Measurements from ENCODE around the gene PRKG1. TPM values are rescaled to one million over a fixed set of nuclear protein-coding genes. Genes with fewer than 3 reads are reported as not detected.
"Not testable (repeated sequence)": the region's sequence is repeated elsewhere in the genome, so short reads cannot be mapped to it uniquely, and the experiment has no call there.

PRKG1 gene
- total RNA-seq, 1 donor from 2014 or later, result not detected

DNA sequence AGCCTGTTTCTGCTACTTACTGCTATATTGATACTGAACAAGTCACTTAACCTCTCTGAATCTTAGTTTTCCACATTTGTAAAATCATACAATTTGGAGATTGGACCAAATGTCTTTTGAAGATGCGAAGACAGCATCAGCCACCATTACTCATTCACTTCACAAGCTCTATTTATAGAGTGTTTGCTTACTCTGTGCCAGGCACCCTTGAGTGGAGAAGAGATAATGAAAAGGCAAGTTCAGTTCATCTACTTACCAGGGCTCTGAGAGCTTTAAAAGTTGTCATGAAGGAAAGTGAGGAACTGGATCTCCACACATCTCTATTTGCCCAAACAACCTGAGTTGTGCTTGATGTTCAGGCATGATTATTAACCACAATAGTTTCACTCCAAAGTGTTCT lies 347.6 kb downstream of the PRKG1 start:
- intact Hi-C loops (cut with micrococcal nuclease), result loop anchor here (1.0 to 5.0 kb wide), 4 partner anchors 33 to 793 kb away; no protein-coding TSS in a partner anchor

DNA sequence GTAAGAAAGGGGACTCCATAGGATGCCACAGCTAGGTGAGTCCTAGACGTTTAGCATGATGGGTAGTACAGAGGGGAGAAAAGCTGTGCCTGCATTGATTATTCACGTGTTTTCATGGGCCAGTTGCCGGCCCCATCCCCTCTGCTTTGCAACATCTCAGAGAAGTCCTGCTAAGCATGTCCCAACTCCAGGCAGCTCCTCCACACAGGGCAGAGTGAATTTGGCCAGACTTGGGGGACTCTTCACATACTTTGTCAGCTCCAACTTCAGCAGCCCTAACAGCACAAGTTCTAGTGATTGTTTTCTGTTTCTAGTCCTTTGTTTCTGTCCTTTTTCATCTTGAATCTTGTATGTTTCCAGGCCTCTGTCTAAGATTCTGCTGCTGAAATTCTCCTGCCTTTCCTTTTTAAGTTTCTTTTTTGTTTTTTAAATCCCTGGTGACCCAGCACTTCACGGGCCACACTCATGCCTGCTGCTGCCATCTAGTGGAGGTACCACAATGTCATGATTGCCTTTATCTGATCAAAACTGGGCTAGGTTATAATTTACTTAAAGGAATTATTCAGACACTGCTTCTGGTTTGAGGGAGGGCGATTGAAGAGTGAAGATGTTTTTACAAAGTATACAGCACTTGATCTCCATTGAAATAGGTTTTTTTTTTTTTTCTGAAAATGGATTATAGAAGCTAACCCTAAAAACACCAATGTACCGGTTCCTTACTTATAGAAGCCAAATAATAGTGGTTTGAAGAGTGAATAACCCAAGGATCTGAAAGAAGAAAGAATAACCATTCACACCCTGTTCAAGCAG lies 348.2 kb downstream of the PRKG1 start:
- intact Hi-C loops (cut with micrococcal nuclease), result loop anchor here (1.0 to 5.0 kb wide), 4 partner anchors 34 to 793 kb away; no protein-coding TSS in a partner anchor

DNA sequence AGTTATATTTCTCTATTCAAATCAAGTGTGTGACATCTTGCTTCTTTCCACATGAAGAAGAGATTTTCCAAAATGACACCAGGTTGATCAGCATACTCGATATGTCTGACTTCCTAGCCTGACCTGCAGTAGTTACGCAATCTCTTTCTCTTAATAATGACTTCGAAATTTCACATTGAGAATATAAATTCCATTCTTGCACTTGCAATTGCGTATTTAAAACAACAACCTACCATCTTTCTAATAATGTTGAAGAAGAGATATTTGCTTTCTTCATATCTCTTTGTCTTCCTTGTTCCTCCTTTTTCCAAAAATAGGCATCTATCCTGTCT lies 348.8 kb downstream of the PRKG1 start:
- intact Hi-C loops (cut with micrococcal nuclease), result loop anchor here (2.0 to 5.0 kb wide), 2 partner anchors 34 to 411 kb away; no protein-coding TSS in a partner anchor

DNA sequence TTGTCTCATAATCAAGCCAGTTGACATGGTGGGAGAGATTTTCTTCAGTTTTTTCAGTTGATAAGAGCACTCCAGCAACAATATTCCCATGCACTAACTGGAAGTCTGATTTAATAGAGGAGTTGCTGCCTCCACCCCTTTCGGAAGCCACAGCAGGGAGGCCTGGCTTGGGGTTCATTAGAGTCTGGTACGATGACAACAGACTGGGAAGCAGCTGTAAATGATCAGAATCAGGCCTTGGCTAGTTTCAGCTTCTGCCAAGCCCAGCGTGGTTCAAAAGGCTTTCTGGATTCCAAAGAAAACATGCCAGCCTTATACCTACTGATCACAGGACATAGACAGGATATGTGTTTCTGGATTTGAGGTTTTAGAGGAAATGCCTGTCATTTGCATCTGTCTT lies 351.1 kb downstream of the PRKG1 start:
- intact Hi-C loops (cut with micrococcal nuclease), result no loop called here

DNA sequence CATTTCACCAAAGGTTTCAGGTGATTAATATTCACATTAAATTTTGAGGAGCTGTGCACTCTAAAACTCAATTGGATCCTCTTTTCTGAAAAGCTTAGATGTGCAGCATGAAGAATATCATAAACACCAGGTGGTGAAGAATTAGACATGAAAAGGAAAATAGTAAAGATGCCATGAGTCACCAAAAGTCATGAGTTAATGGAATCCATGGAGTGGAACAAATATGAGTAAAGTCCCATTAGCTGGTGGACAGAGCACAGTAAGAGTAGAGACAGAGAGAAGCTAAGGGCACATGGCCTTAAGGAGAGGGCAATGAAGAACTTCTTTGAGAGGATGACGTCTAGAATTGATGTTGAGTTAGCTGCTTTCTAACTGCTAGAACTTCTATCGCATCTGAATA lies 353.5 kb downstream of the PRKG1 start:
- intact Hi-C loops (cut with micrococcal nuclease), result no loop called here

DNA sequence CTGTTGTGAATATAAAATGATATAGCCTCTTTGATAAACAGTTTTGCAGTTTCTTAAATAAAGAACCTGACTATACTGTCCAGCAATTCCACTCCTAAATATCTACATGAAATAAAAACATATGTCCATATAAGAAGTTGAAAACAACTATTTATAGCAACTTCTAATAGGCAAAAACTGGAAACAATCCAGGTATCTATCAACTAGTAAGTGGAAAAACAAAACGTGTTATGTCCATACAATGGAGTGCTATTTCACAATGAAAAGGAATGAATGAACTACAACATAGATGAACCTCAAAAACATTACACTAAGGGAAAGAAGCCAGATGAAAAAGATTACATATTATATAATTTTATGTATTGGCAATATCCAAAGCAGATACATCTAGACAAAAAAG lies 356.2 kb downstream of the PRKG1 start:
- intact Hi-C loops (cut with micrococcal nuclease), result no loop called here

DNA sequence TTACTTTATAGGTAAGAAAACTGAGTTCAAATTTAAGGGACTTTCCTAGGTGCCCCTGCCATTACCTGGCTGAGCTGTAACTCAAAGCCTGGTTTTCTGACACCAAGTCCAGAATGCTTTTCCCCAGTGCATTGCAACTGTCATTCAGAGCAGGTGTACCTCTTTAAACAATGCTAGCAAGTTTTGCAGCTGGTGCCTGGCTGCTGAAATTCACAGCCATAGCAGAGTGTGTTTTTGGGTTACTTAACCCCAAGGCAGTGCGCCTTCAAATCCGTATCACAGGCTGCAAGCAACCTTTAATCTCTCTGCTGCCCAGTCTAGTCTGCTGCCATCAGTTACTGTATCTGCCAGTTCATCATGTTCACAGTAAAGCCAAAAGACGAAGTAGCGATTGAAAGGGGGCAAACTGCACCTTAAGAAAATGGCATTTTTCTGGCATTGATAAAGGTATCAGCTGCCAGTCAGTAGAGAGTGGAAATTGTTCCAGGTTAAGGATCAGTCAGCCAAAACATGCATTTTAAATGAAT lies 359.7 kb downstream of the PRKG1 start:
- intact Hi-C loops (cut with micrococcal nuclease), result no loop called here

DNA sequence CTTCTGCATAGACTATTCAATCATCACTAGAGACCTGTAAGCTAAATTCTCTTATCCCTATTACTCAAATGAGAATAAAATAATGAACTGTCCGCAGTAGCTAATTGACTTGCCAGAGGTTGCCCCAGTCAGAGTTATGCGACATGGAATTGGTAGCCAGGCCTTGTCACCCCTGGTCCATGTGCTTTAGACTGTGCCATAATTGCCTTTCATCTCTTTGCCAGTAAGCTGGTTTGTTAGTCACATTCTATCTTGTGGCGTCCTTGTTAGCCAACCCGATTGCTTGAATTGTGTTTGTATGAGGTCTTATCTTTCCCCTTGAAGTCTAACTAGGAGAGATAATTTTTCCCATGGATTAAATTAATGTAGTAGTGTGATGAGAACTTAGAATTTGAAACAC lies 362.5 kb downstream of the PRKG1 start:
- intact Hi-C loops (cut with micrococcal nuclease), result no loop called here

DNA sequence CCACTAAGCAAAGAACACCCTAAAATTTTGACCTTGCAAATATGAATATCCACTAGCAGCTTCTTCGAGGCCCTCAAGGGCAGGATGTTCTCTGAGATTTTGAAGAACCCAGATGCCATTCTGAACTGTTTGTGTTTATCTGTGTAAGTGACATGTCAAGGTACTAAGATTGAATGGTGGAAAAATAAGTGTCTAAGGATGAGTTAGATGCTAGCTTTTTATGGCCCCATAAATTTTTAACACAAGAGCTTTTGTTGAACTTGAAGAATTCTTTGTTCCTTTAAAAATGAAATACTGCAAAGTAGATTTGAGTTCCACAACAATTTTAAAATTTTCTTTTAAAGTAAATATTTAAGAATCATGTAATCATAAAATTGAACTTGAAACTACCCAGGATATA lies 365.4 kb downstream of the PRKG1 start:
- intact Hi-C loops (cut with micrococcal nuclease), result no loop called here

DNA sequence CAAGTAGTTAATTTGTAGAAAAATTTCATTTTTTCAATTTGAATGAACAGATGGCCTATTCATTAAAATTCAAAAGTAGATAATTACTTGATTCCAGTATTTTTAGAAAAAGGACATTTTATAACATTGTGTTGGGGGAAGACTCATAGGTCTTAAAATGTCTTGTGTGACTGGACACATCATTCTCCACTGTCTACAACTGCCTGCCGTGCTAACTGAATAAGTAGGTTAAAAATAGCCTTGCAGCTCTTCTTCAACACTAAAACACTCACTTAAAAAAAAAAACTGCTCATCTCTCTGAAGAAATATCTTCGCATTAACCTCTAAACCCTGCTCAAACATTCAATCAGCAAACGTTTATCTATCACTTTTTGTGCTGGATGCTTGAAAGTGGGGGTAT lies 371.3 kb downstream of the PRKG1 start:
- intact Hi-C loops (cut with micrococcal nuclease), result no loop called here

DNA sequence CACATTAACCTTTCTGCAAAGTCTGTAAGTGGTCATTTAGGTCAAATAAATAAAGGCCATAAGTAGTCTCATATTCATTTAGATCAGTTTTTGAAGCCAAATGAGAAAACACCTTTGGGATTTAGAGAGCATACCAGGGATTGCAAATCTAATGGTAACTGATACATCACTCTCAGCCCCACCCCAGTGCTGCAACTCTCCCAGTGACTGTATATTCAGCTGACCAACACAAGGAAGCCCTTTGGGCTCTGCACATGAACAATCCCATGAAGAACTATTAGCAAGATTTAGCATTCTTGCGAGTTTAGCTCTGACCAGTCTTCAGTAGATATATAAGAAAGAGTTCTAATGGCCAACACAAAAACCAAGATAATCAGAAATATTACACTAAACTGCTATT lies 372.8 kb downstream of the PRKG1 start:
- intact Hi-C loops (cut with micrococcal nuclease), result no loop called here

DNA sequence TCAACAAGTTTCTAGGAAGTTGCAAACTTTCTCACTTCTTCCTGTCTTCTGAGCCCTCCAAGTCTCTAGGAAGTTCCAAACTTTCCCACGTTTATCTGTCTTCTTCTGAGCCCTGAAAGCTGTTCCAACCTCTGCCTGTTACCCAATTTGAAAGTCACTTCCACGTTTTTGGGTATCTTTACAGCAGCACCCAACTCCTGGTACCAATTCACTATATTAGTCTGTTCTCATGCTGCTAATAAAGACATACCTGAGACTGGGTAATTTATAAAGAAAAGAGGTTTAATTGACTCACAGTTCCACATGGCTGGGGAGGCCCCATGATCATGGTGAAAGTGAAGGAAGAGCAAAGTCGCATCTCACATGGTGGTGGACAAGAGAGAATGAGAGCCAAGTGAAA lies 381.5 kb downstream of the PRKG1 start:
- intact Hi-C loops (cut with micrococcal nuclease), result not testable (repeated sequence)

DNA sequence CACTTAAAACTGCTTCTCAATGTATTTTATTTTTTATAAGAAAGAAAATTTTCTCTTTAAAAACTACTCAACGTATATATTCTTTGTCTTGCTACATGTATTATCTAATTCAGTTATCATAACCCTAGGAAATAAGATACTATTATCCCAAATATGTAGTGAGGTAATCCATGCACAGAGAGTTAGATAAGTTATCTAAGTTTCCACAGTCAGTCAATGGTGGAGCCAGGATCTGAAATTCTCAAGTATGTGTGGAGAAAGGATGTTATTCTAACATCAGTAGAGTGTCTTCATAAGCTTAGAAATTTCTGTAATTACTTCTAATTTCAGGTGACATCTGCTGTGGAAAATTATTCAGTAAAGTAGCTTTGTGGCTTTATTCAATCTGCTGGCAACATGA lies 385.2 kb downstream of the PRKG1 start:
- intact Hi-C loops (cut with micrococcal nuclease), result no loop called here

DNA sequence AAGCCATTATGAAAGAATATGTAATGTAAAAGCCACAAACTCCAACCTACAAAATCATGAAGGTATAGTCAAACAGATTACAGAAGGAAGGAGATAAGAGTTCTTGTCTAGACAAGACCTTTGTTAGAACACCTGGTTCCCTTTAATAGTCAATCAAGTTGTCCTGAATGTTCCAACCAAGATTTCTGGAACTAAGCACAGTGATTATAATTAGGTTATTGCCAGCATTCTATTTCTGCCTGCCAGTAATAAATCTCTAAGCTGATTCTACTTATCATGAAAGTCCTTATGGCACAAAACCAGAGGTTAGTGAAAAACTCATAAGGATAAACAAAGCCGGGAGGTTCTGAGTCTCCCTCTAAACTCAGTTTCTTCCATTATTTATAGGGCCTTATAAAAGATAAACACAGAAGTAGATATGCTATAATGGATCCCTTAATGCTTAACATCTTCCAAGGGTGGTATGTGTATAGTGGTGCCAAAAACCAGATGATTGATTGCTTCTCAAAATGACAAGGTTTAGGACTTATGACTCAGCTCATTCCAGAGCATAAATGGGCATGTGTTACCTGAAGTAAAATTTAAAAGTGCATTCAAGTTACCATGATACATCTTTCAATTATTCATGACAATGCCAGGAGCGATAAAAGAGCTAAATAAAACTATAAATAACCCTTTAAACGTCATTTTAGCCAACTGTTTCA lies 387.9 kb downstream of the PRKG1 start:
- intact Hi-C loops (cut with micrococcal nuclease), result no loop called here

DNA sequence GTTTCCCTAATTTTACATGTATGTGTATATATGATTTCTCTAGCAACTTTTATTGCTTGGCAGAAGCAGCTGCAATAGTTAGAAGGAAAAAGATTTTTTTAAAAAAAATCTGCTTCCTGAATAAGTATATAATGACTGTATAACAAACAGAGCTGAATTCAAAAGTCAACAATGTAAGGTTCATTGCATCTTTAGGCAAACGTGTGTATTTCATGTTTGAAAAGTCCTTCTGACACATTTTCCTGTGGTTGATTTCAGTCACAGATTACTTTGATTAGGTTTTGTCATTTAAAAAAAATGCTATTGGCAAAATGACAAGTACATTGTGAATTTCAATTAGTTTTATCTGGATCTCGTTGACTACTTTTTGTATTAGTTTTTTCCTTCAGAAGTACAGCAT lies 394.1 kb downstream of the PRKG1 start:
- intact Hi-C loops (cut with micrococcal nuclease), result no loop called here

DNA sequence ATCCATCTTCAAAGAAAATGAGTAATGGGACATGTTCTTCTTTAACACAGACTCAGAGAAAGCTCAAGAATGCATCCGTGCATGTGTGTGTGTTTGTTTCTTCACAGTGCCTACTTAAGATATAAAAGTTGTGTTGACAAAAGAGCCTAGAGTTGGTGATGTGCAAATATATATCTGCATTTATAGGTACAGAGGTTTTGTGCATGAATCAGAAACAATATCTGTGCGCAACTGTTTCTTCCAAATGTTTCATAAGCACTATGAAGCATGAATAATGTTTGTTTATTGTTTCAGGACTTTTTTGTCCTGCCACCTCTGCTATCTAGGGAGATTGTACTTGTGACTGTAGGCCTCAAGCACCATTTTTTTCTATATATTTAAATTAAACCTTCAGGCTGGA lies 395.4 kb downstream of the PRKG1 start:
- intact Hi-C loops (cut with micrococcal nuclease), result no loop called here

DNA sequence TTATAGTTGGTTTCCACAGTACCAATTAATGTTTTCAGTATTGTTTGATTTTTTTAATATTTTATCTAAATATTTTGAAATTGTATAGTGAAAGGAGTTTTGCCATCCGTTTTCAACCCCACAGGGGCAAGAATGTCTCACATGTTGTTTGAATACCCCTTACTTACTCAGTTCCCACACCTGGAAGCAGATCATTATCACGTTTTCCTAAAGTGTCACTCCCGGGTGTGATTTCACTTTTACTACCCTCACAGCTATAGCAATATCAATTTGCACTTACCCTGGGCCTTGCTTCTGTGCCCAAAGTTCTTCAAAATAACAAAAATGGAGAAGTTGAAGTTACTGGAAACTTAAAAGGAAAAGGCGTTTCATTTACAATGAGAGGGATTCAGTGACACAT lies 397.0 kb downstream of the PRKG1 start:
- intact Hi-C loops (cut with micrococcal nuclease), result no loop called here

DNA sequence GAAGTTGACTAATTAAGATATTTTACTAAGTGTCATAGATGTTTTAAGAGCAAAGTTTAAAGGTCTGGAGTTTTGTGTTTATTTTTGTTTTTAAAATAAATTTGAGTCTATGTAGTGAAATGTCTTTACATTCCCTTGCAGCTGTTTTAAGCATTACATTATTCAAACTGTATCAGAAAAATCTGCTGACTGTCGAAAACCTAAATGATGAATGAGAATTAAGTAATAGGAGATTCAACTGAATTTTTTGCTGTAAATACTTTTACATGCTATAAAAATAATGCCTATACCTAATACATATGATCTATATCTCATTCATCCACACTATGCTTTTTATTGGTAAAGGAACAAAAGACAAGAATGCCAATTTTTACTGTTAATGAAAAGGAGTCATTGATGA lies 397.9 kb downstream of the PRKG1 start:
- intact Hi-C loops (cut with micrococcal nuclease), result no loop called here

DNA sequence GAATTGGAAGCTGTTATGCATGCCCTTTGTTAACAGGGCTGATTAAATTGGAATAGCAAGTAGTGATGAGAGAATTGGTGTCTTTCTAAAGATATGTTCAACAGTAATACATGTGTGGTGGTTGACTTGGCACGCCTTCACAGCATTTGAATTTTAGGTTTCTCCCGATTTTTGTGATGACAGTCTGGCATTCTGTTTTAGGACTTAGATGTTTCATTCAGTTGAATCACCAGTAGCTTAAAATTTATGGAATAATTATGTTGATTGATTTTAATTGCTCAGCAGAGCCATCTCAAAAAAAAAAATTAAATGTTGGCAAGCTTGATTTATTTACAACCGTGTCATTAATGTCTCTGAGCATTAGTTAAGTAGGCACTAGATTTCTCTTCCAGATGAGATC lies 405.4 kb downstream of the PRKG1 start:
- intact Hi-C loops (cut with micrococcal nuclease), result no loop called here

DNA sequence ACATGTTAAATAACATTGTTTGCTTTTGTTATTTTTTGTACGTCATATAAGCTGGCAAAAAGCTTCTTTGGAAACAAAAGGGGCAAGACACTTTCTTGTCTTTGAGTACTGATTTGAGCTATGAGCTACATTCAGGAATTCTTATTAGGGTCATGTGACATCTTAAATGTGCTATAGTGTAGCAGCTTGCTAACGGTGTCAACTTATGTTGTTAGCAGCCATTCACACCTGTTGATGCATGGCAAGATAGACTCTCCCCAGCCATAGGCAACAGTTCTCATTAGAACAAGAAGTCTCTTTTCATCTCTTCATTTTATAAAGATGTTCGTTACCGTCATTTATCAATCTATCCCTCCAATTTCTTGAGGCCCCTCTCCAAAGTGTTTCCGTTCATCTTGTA lies 411.4 kb downstream of the PRKG1 start:
- intact Hi-C loops (cut with micrococcal nuclease), result no loop called here

DNA sequence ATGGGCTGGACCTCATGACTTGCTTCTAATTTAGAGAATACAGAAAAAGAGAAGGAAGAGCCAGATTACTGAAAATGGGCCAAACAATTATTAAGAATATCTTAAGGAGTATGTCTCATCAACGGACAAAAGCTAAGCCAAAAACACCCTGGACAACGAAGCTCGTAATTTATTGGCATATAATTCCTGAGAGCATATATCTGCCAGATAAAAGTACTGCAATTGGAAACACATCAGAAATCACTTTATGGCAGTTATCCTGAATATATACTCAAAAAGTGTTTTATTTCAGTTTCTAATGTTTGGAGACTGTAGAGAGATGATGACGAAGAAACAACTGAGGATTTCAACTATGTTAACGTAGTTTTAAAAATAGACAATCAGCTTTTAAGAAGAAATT lies 413.3 kb downstream of the PRKG1 start:
- intact Hi-C loops (cut with micrococcal nuclease), result no loop called here

DNA sequence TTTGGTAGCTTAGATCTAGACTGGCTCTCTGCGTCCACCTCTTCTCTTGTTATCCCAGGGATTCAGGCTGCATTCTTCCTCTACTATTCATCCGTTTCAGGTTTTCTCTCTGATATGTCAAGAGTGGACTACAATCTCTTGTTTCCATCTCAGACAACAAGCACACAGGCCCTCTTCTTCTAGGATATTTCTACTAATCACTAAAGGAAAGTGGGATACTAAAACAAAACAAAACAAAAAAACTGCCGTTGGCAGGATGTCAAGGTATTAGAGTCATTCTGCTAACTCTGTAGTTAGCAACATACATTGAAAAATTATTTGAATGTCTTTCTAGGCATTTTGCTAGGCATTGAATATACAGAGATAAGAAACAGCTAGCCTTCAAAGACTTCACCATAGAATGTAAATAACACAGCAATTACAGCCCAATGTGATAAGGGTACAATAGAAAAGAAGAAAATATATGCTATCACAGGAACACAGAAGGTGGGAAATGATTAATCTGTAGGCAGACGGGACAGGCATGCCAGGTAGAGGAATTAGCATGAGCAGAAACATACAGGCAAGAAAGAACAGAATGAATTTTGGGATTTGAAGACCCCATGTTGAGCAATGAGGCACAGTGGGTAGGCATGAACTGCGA lies 414.6 kb downstream of the PRKG1 start:
- intact Hi-C loops (cut with micrococcal nuclease), result no loop called here

Measured in T-helper 1 cell treated with Interleukin-12 subunit alpha and Interleukin-12 subunit beta and Interleukin-4 antibody, amounts not matched to agents 30 ng/mL and 1 ng/mL, for 36 hours (primary cell).